Uterus (tissue), 4 donors: ENCODE data around the gene PPARG. TPM values are rescaled to one million over a fixed set of nuclear protein-coding genes. Genes with fewer than 3 reads are reported as not detected.

Source experiments
- DNase-seq, 2 donors: peaks; one replicate each; pipeline ENCODE4 v3.0.0-alpha.2; 2019 to 2020
- H3K27ac ChIP-seq, 2 donors: fragments of 200-600 bp; sonication (generic); 1 replicate in 1 of 2; 2 replicates in 1 of 2; pipeline ENCODE4 v1.5.1; 2016 to 2018
- H3K27me3 ChIP-seq, 2 donors: fragments of 200-600 bp; sonication (generic); one replicate each; pipeline ENCODE4 v1.5.1; 2018 to 2019; ENCODE audit warnings: control low read depth in 1 of 2
- H3K36me3 ChIP-seq, 2 donors: fragments of 200-600 bp; sonication (generic); one replicate each; pipeline ENCODE4 v1.5.1; 2019; ENCODE audit warnings: control low read depth in 1 of 2
- H3K4me1 ChIP-seq, 2 donors: fragments of 200-600 bp; sonication (generic); one replicate each; pipeline ENCODE4 v1.5.1; 2018 to 2019; ENCODE audit warnings: control low read depth in 1 of 2
- H3K4me3 ChIP-seq, 2 donors: fragments of 200-600 bp; sonication (generic); 1 replicate in 1 of 2; 2 replicates in 1 of 2; pipeline ENCODE4 v1.5.1; 2018 to 2019; ENCODE audit warnings: mild to moderate bottlenecking in 1 of 2
- H3K9me3 ChIP-seq, 2 donors: fragments of 200-600 bp; sonication (generic); one replicate each; pipeline ENCODE4 v1.5.1; 2019; ENCODE audit warnings: control low read depth in 1 of 2
- POLR2A ChIP-seq, 2 donors: fragments of 450-650 bp; IDR thresholded peaks; one replicate each; pipeline ENCODE4 v1.6.1; 2016; ENCODE audit warnings: antibody characterized with exemption in 2 of 2, mild to moderate bottlenecking in 1 of 2, moderate library complexity in 1 of 2
- intact Hi-C: fragments of 100-400 bp; cut with DNase I; formaldehyde crosslinking; loops from one replicate; pipeline ENCODE4 v1.15.1; 2023; ENCODE audit warnings: low total_unique reads
- total RNA-seq, 4 donors: library from RNA; depleted of rRNA in 3 of 4; stranded (reverse); fragments of >200 nt in 3 of 4; gene quantifications; one replicate each; pipeline versions ENCODE4 v1.1.0 to v1.2.4, GENCODE V29; 2014 to 2023
- TF ChIP-seq, protein P1 (sequence below), 4 experiments: fragments of 200-600 bp in 2 of 4; fragments of 450-650 bp in 2 of 4; sonication (generic) in 2 of 4; IDR thresholded peaks; one replicate each; pipeline ENCODE4 v1.5.1; 2016 to 2019; ENCODE audit warnings: antibody characterized with exemption in 4 of 4, mild to moderate bottlenecking in 2 of 4, moderate library complexity in 1 of 4
- donor health status: DM: yes; HTN: yes; CAD: no.

The PPARG gene
- total RNA-seq, 4 donors from 2014 or later: 5.1 to 29.1 (median 12.9) TPM

- Histone ChIP-seq H3K4me1 (no peaks in the 10 kb centered on the region), H3K4me3 (no peak overlapping the region), H3K27me3 (no peaks in the 10 kb centered on the region), H3K27ac (no peak overlapping the region), H3K36me3 (no peaks in the 10 kb centered on the region), H3K9me3 (no peaks in the 10 kb centered on the region)
- no peak for DNase-seq
- intact Hi-C loops: no loop called here
- TF ChIP-seq, protein P1, sequence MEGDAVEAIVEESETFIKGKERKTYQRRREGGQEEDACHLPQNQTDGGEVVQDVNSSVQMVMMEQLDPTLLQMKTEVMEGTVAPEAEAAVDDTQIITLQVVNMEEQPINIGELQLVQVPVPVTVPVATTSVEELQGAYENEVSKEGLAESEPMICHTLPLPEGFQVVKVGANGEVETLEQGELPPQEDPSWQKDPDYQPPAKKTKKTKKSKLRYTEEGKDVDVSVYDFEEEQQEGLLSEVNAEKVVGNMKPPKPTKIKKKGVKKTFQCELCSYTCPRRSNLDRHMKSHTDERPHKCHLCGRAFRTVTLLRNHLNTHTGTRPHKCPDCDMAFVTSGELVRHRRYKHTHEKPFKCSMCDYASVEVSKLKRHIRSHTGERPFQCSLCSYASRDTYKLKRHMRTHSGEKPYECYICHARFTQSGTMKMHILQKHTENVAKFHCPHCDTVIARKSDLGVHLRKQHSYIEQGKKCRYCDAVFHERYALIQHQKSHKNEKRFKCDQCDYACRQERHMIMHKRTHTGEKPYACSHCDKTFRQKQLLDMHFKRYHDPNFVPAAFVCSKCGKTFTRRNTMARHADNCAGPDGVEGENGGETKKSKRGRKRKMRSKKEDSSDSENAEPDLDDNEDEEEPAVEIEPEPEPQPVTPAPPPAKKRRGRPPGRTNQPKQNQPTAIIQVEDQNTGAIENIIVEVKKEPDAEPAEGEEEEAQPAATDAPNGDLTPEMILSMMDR (IDR thresholded peaks at IDR 0.05): no peak
- no peak for TF ChIP-seq POLR2A (IDR thresholded peaks at IDR 0.05)
Measured at GRCh38 chr3:12458901-12459300, 170.0 kb downstream of the PPARG start.

DNA sequence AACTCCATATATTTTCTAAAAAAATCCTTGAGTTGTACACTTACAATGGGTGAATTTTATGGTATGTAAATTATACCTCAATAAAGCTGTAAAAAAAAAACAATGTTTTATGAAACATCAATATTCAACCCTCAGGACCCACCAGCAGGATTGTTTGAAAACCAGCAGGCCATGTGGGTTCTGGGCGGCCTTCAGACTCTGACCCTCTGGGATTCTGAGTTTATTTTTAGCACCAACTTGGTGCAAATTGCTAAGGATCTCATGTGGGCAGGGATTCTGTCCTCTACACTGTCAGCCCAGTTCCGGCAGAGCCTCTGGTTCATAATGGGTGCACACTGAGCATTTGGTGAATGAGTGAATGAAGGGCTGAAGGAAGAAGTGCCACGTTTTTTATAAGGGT is 171.3 kb downstream of the PPARG start:
- intact Hi-C loops: no loop called here
- Histone ChIP-seq H3K36me3 (no peaks in the 10 kb centered on the region), H3K27ac (no peak overlapping the region), H3K9me3 (no peaks in the 10 kb centered on the region), H3K27me3 (no peaks in the 10 kb centered on the region), H3K4me1 (no peaks in the 10 kb centered on the region), H3K4me3 (no peak overlapping the region)
- DNase-seq: no peak
- TF ChIP-seq, protein P1 (IDR thresholded peaks at IDR 0.05): no peak
- TF ChIP-seq POLR2A (IDR thresholded peaks at IDR 0.05): no peak

DNA sequence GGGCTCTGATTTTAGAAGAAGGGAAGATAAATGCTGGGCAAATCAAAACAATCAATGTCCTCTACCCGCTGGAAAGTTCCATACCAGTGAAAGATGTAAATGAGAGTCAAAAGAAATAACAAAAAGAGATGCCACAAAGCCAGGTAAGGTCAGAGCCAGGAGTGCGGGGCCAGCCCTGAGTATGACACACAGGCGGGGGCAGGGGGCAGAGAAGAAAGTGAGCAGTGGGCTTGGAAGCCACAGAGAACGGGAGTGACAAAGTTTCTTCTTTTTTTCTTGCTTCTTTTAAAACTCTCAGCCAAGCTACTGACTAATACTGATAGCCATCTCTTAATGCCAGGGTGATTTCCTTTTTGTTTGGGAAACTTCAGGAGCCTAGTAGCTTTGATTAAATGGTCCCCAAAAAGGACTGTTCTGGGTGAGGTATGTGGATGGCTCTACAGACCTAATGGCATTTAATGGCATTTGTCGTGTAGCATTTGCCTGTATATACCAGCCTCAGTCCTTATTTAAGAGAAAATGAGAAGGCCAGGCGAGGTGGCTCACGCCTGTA is 172.3 kb downstream of the PPARG start:
- no peak overlapping the region for H3K4me3 ChIP-seq
- no peaks in the 10 kb centered on the region for H3K27me3 ChIP-seq
- DNase-seq: no peak
- no peaks in the 10 kb centered on the region for H3K9me3 ChIP-seq
- H3K36me3 ChIP-seq: no peaks in the 10 kb centered on the region
- no peak overlapping the region for H3K27ac ChIP-seq
- no peaks in the 10 kb centered on the region for H3K4me1 ChIP-seq
- intact Hi-C loops: no loop called here
- TF ChIP-seq, protein P1 (IDR thresholded peaks at IDR 0.05): no peak
- no peak for TF ChIP-seq POLR2A (IDR thresholded peaks at IDR 0.05)

DNA sequence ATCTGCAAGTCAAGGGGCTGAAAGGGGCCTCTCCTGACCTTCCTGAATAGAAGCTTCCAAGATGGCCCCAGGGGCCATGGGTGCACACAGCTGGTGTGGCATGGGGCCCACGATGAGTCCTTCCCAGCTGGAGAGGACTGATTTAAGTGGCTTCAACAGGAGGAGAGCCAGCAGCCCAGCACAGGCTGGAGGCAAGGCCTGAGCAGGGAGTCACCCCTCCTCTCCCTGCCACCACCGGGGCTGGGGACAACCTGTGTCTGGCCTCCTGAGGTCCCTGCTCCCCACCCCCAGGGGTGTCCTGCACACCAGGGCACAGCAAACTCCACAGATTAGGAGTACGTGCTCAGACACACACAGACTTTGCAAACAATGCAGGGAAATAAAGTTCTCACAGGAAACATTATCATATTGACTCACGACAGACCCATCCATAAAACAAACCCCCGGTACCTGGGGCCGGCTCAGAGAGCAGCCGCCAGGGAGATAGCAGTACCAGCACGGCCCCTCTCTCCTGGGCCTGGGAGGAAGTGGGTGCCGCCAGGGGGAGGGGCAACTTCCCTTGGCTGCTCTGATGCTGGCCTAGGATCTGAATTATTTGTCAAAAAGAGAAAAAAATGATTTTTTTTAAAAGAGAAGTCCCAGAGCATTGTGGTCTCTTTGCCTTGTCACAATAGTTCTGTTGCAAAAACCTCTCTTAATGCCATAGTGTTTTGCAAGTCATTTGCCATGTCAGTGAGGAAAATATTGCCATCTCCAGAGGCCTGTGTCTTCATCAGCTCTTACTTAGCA is 173.5 kb downstream of the PPARG start:
- Histone ChIP-seq H3K4me3 (no peak overlapping the region), H3K4me1 (no peaks in the 10 kb centered on the region), H3K9me3 (no peaks in the 10 kb centered on the region), H3K36me3 (no peaks in the 10 kb centered on the region), H3K27ac (no peak overlapping the region), H3K27me3 (no peaks in the 10 kb centered on the region)
- no peak for TF ChIP-seq POLR2A (IDR thresholded peaks at IDR 0.05)
- TF ChIP-seq, protein P1 (IDR thresholded peaks at IDR 0.05): no peak
- no peak for DNase-seq
- intact Hi-C loops: no loop called here

DNA sequence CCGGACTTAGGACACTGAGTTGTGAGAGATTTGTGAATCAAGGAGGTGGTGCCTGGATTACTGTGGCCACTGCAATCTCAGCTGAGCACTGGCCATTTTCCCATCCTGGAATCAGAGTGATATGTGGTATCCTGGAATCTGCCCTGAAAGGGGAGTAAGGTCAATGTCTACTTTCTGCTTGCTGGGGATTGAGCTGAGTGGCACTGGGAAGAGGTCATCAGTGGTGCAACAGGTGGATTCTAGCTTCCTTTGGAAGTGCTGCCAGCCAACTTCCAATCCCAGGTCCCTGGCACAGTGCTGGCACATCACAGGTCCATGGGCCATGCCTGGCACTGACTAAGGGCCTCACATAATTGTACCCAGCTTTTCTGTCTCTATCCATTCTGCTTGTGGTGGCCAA is 174.8 kb downstream of the PPARG start:
- no peaks in the 10 kb centered on the region for H3K27me3 ChIP-seq
- intact Hi-C loops: no loop called here
- no peaks in the 10 kb centered on the region for H3K9me3 ChIP-seq
- H3K4me3 ChIP-seq: no peak overlapping the region
- TF ChIP-seq POLR2A (IDR thresholded peaks at IDR 0.05): no peak
- TF ChIP-seq, protein P1 (IDR thresholded peaks at IDR 0.05): no peak
- H3K36me3 ChIP-seq: no peaks in the 10 kb centered on the region
- DNase-seq: no peak
- no peak overlapping the region for H3K27ac ChIP-seq
- H3K4me1 ChIP-seq: no peaks in the 10 kb centered on the region
